Right ventricle myocardium inferior (tissue), 1 donor: ENCODE data around the gene SARS1. TPM values are rescaled to one million over a fixed set of nuclear protein-coding genes. Genes with fewer than 3 reads are reported as not detected.
"Not testable (repeated sequence)": the region's sequence is repeated elsewhere in the genome, so short reads cannot be mapped to it uniquely, and the experiment has no call there.

Experiments used
- ATAC-seq: fragments of 200-7000 bp; cut with Tn5 transposase; one replicate; pipeline ENCODE4 v1.9.1; 2020; ENCODE audit warnings: mild to moderate bottlenecking, moderate library complexity
- DNase-seq: peaks from one replicate; pipeline ENCODE4 v3.0.0; 2021; ENCODE audit errors: missing footprints
- intact Hi-C: fragments of 100-400 bp; cut with DNase I; formaldehyde crosslinking; loops from one replicate; pipeline ENCODE4 v1.11.0; 2022
- total RNA-seq: library from RNA; stranded (reverse); fragmentation: NEBNext Ultra II Directional; extraction: Animal tissue kit (Norgen Biotek cat#: 25700); gene quantifications from one replicate; pipeline ENCODE4 v1.2.1, GENCODE V29; 2021
- donor health status: DM: no; HTN: yes; CAD: no; lungs with severe emphysema.

Gene SARS1
- total RNA-seq, 1 donor from 2014 or later = 97.6 TPM

- ATAC-seq (peak; percentile 46), DNase-seq (no peak)
- intact Hi-C loops = loop anchor here (2.0 kb wide), 1 partner anchor 114 kb away; no protein-coding TSS in a partner anchor
Observed at GRCh38 chr1:109214695-109215623, 1.2 kb downstream of the SARS1 start.

- intact Hi-C loops = no loop called here
- DNase-seq = no peak
- ATAC-seq = no peak
Observed at GRCh38 chr1:109216662-109217061, 2.9 kb downstream of the SARS1 start.

- no peak for DNase-seq
- ATAC-seq = no peak
- intact Hi-C loops = no loop called here
Observed at GRCh38 chr1:109218516-109218915, 4.8 kb downstream of the SARS1 start.

- ATAC-seq, intact Hi-C loops, DNase-seq: not testable (repeated sequence)
Observed at GRCh38 chr1:109221201-109221600, 7.5 kb downstream of the SARS1 start.

GRCh38 chr1:109225308-109225707 is 11.6 kb downstream of the SARS1 start:
- ATAC-seq (no peak), DNase-seq (no peak)
- intact Hi-C loops = no loop called here

- intact Hi-C loops = no loop called here
- ATAC-seq = no peak
- DNase-seq = no peak
Observed at GRCh38 chr1:109225711-109226445, 12.2 kb downstream of the SARS1 start.

GRCh38 chr1:109228167-109228566 is 14.4 kb downstream of the SARS1 start:
- DNase-seq = no peak
- intact Hi-C loops = no loop called here
- no peak for ATAC-seq

- no peak for ATAC-seq
Observed at GRCh38 chr1:109229531-109230127, 15.9 kb downstream of the SARS1 start.

GRCh38 chr1:109231066-109231465 is 17.3 kb downstream of the SARS1 start:
- intact Hi-C loops = no loop called here

More at GRCh38 chr1:109229531-109230127, 15.9 kb downstream of the SARS1 start:
- DNase-seq = no peak
- intact Hi-C loops = no loop called here

GRCh38 chr1:109235137-109235536 is 21.4 kb downstream of the SARS1 start:
- ATAC-seq = no peak
- DNase-seq = no peak
- intact Hi-C loops = no loop called here

More at GRCh38 chr1:109231066-109231465, 17.3 kb downstream of the SARS1 start:
- no peak for DNase-seq
- no peak for ATAC-seq

GRCh38 chr1:109237512-109237911 is 23.8 kb downstream of the SARS1 start:
- intact Hi-C loops = no loop called here
- DNase-seq = no peak
- no peak for ATAC-seq

- no peak for ATAC-seq
- intact Hi-C loops = no loop called here
- peak; percentile 32 for DNase-seq
Observed at GRCh38 chr1:109238382-109238781, 24.7 kb downstream of the SARS1 start.

GRCh38 chr1:109239047-109239408 is 25.3 kb downstream of the SARS1 start:
- no peak for DNase-seq

GRCh38 chr1:109239409-109240068 is 25.8 kb downstream of the SARS1 start:
- peak; percentile 43 for ATAC-seq
- intact Hi-C loops = no loop called here
- DNase-seq = peak; percentile 32

More at GRCh38 chr1:109239047-109239408, 25.3 kb downstream of the SARS1 start:
- intact Hi-C loops = no loop called here
- no peak for ATAC-seq

- peak; percentile 83 for DNase-seq
- ATAC-seq = peak; percentile 47
Observed at GRCh38 chr1:109240158-109241152, 26.7 kb downstream of the SARS1 start.

GRCh38 chr1:109241344-109241743 is 27.6 kb downstream of the SARS1 start:
- DNase-seq (no peak), ATAC-seq (no peak)
- intact Hi-C loops = no loop called here

More at GRCh38 chr1:109240158-109241152, 26.7 kb downstream of the SARS1 start:
- intact Hi-C loops = no loop called here

GRCh38 chr1:109241841-109242345 is 28.2 kb downstream of the SARS1 start:
- no peak for ATAC-seq
- intact Hi-C loops = no loop called here
- DNase-seq = no peak
